Stimulated activated naive CD4-positive, alpha-beta T cell (primary cell): ENCODE data around the gene MYO7A.
"Not testable (repeated sequence)": the region's sequence is repeated elsewhere in the genome, so short reads cannot be mapped to it uniquely, and the experiment has no call there.

ENCODE experiments used
- DNase-seq, 6 experiments: peaks; one replicate each; lab custom pipeline; 2025; lab: John Stamatoyannopoulos, UW

Gene MYO7A

GRCh38 chr11:77093056-77093891, 34.8 kb upstream of the MYO7A start:
- no peak for DNase-seq

- no peak for DNase-seq
Measured at GRCh38 chr11:77093987-77094840, 33.8 kb upstream of the MYO7A start.

GRCh38 chr11:77094841-77095365, 33.1 kb upstream of the MYO7A start:
- DNase-seq = no peak

- no peak for DNase-seq
Measured at GRCh38 chr11:77095551-77096490, 32.2 kb upstream of the MYO7A start.

- DNase-seq = no peak
Measured at GRCh38 chr11:77096591-77097019, 31.4 kb upstream of the MYO7A start.

- not testable (repeated sequence) for DNase-seq
Measured at GRCh38 chr11:77097180-77097579, 30.9 kb upstream of the MYO7A start.

- no peak for DNase-seq
Measured at GRCh38 chr11:77100166-77101042, 27.6 kb upstream of the MYO7A start.

- DNase-seq = no peak
Measured at GRCh38 chr11:77101043-77101537, 27.0 kb upstream of the MYO7A start.

GRCh38 chr11:77102246-77103210, 25.5 kb upstream of the MYO7A start, which contains the start of gene OMP:
Gene OMP, plus strand, starts transcription at chr11:77102840. Its CDS starts 0 bp downstream, at chr11:77102840.
- no peak for DNase-seq

- no peak for DNase-seq
Measured at GRCh38 chr11:77103319-77103718, 24.7 kb upstream of the MYO7A start.

GRCh38 chr11:77104727-77105126, 23.3 kb upstream of the MYO7A start:
- DNase-seq = no peak

GRCh38 chr11:77106321-77106720, 21.7 kb upstream of the MYO7A start:
- DNase-seq = no peak

- no peak for DNase-seq
Measured at GRCh38 chr11:77106759-77107158, 21.3 kb upstream of the MYO7A start.

- DNase-seq = no peak
Measured at GRCh38 chr11:77107950-77108349, 20.1 kb upstream of the MYO7A start.

- no peak for DNase-seq
Measured at GRCh38 chr11:77108436-77108835, 19.6 kb upstream of the MYO7A start.

- no peak for DNase-seq
Measured at GRCh38 chr11:77109236-77110019, 18.6 kb upstream of the MYO7A start.

GRCh38 chr11:77110836-77111235, 17.2 kb upstream of the MYO7A start:
- DNase-seq = no peak

- no peak for DNase-seq
Measured at GRCh38 chr11:77111277-77111676, 16.8 kb upstream of the MYO7A start.
